Lower leg skin (tissue), 3 donors: ENCODE data around the gene RCE1.

Experiments used
- CTCF ChIP-seq, 3 donors: fragments of 450-650 bp; IDR thresholded peaks; one replicate each; pipeline ENCODE4 v1.5.1; 2016; ENCODE audit warnings: antibody characterized with exemption in 3 of 3, mild to moderate bottlenecking in 3 of 3, moderate library complexity in 2 of 3
- POLR2A ChIP-seq, 2 donors: fragments of 450-650 bp; IDR thresholded peaks; one replicate each; pipeline ENCODE4 v1.6.1; 2016 to 2017; ENCODE audit warnings: antibody characterized with exemption in 2 of 2, mild to moderate bottlenecking in 1 of 2, moderate library complexity in 1 of 2

- TF ChIP-seq CTCF (IDR thresholded peaks at IDR 0.05) (no peak), POLR2A (IDR thresholded peaks at IDR 0.05) (no peak)
These were observed 15.9 kb downstream of the RCE1 start for GRCh38 chr11:66858939-66859685.
